Smooth muscle cell (in vitro differentiated cells): ENCODE results near the gene DRGX. TPM values are rescaled to one million over a fixed set of nuclear protein-coding genes. Genes with fewer than 3 reads are reported as not detected.

Source experiments
- DNase-seq: peaks from one replicate; lab custom pipeline; 2025; ENCODE audit not compliant: unreplicated experiment; lab: John Stamatoyannopoulos, UW
- H2AFZ ChIP-seq: fragments of 200-600 bp; sonication (generic); 2 replicates; pipeline ENCODE4 v1.6.0; 2016; ENCODE audit warnings: antibody characterized with exemption, low read depth, mild to moderate bottlenecking
- H3F3A ChIP-seq: fragments of 200-600 bp; sonication (generic); 2 replicates; pipeline ENCODE4 v1.6.0; 2017; ENCODE audit warnings: antibody characterized with exemption, low read depth
- H3K27ac ChIP-seq: fragments of 200-600 bp; sonication (generic); 2 replicates; pipeline ENCODE4 v1.5.1; 2016; ENCODE audit warnings: low read depth, mild to moderate bottlenecking
- H3K27me3 ChIP-seq: fragments of 200-600 bp; sonication (generic); 2 replicates; pipeline ENCODE4 v1.6.1; 2016; ENCODE audit warnings: low read depth, mild to moderate bottlenecking
- H3K36me3 ChIP-seq: fragments of 200-600 bp; sonication (generic); 2 replicates; pipeline ENCODE4 v1.5.1; 2016; ENCODE audit warnings: low read depth
- H3K4me1 ChIP-seq: fragments of 200-600 bp; sonication (generic); 2 replicates; pipeline ENCODE4 v1.5.1; 2016; ENCODE audit warnings: low read depth
- H3K4me2 ChIP-seq: fragments of 200-600 bp; sonication (generic); 2 replicates; pipeline ENCODE4 v1.6.0; 2016; ENCODE audit warnings: mild to moderate bottlenecking
- H3K4me3 ChIP-seq: fragments of 200-600 bp; sonication (generic); 2 replicates; pipeline ENCODE4 v1.5.1; 2016; ENCODE audit warnings: mild to moderate bottlenecking
- H3K79me2 ChIP-seq: fragments of 200-600 bp; sonication (generic); 2 replicates; pipeline ENCODE4 v1.6.0; 2016; ENCODE audit warnings: low read depth, mild to moderate bottlenecking
- H3K9ac ChIP-seq: fragments of 200-600 bp; sonication (generic); 2 replicates; pipeline ENCODE4 v1.6.0; 2016; ENCODE audit warnings: low read depth
- H3K9me3 ChIP-seq: fragments of 200-600 bp; sonication (generic); replicated peaks from 2 replicates; pipeline ENCODE4 v1.5.1; 2016; ENCODE audit warnings: low read depth
- H4K20me1 ChIP-seq: fragments of 200-600 bp; sonication (generic); 2 replicates; pipeline ENCODE4 v1.6.0; 2016; ENCODE audit warnings: low read depth
- CTCF ChIP-seq: fragments of 200-600 bp; sonication (generic); IDR thresholded peaks from 2 replicates; pipeline ENCODE4 v1.5.1; 2017; ENCODE audit warnings: borderline replicate concordance, mild to moderate bottlenecking, antibody characterized with exemption; ENCODE audit not compliant: insufficient read depth, poor library complexity, severe bottlenecking
- WGBS: methylation state at CpG from one replicate; pipeline ENCODE4 v1.1.7; 2016; ENCODE audit warnings: low lambda C conversion rate; 5-methylcytosine and 5-hydroxymethylcytosine counted together
- polyA plus RNA-seq: library from polyadenylated mRNA; unstranded; fragments of >200 nt; fragmentation: Nextera tagmentation; extraction: Ambion mirVana; gene quantifications from 2 replicates; pipeline ENCODE4 v1.2.1, GENCODE V29; 2016
- total RNA-seq: library from RNA; depleted of rRNA; stranded (reverse); fragments of >200 nt; gene quantifications from 2 replicates; pipeline ENCODE4 v1.2.3, GENCODE V29; 2014

The DRGX gene
- total and polyA plus RNA-seq, 2 experiments from 2014 or later = not detected

- Histone ChIP-seq H3F3A (no peaks in the 10 kb centered on the region), H3K79me2 (no peaks in the 10 kb centered on the region), H3K9ac (no peak overlapping the region), H3K4me1 (no peaks in the 10 kb centered on the region), H4K20me1 (no peaks in the 10 kb centered on the region), H3K4me3 (no peak overlapping the region), H3K4me2 (no peak overlapping the region), H3K27me3 (no peaks in the 10 kb centered on the region), H3K27ac (no peak overlapping the region), H3K36me3 (no peaks in the 10 kb centered on the region), H2AFZ (no peak overlapping the region), H3K9me3 (no peaks in the 10 kb centered on the region)
- WGBS = 40% methylated on average over 12 of the region's 13 CpGs
- TF ChIP-seq CTCF = no peak
- no peak for DNase-seq
Measured at GRCh38 chr10:49359349-49360270, 36.3 kb downstream of the DRGX start.

DNA sequence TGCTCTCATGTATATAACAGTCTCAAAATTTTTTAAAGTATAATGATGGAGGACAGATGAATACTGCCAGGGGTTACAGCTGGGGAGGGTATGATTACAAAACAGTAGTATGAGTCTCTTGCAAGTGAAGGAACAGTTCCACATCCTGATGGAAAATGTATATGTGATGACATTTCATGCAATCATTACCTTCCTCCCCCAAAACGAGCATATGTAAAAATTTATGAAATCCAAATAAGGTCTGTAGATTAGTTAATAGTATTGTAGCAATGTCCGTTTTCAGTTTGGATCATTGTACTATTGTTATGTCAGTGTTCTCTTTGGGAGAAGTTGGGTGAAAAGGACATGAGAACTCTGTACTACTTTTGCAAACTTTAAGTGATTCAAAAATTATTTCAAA lies 38.0 kb downstream of the DRGX start:
- no peaks in the 10 kb centered on the region for H3F3A ChIP-seq
- no peaks in the 10 kb centered on the region for H3K36me3 ChIP-seq
- H3K79me2 ChIP-seq = no peaks in the 10 kb centered on the region
- no peak overlapping the region for H3K4me3 ChIP-seq
- WGBS = 81% methylated on average over 2 of the region's 2 CpGs
- no peaks in the 10 kb centered on the region for H4K20me1 ChIP-seq
- no peak overlapping the region for H3K27ac ChIP-seq
- no peak overlapping the region for H3K9ac ChIP-seq
- H3K9me3 ChIP-seq = no peaks in the 10 kb centered on the region
- H3K4me1 ChIP-seq = no peaks in the 10 kb centered on the region
- no peak overlapping the region for H3K4me2 ChIP-seq
- no peak overlapping the region for H2AFZ ChIP-seq
- H3K27me3 ChIP-seq = no peaks in the 10 kb centered on the region
- TF ChIP-seq CTCF = no peak
- DNase-seq = no peak

GRCh38 chr10:49356944-49357343 lies 38.9 kb downstream of the DRGX start:
- H3K27me3 ChIP-seq = no peaks in the 10 kb centered on the region
- no peak overlapping the region for H2AFZ ChIP-seq
- H3K9ac ChIP-seq = no peak overlapping the region
- no peak overlapping the region for H3K4me3 ChIP-seq
- no peaks in the 10 kb centered on the region for H3K9me3 ChIP-seq
- H4K20me1 ChIP-seq = no peaks in the 10 kb centered on the region
- no peaks in the 10 kb centered on the region for H3K4me1 ChIP-seq
- H3K36me3 ChIP-seq = no peaks in the 10 kb centered on the region
- DNase-seq = no peak
- H3F3A ChIP-seq = no peaks in the 10 kb centered on the region
- no peaks in the 10 kb centered on the region for H3K79me2 ChIP-seq
- 88% methylated on average over 1 of the region's 1 CpG for WGBS
- H3K4me2 ChIP-seq = no peak overlapping the region
- no peak overlapping the region for H3K27ac ChIP-seq
- no peak for TF ChIP-seq CTCF

DNA sequence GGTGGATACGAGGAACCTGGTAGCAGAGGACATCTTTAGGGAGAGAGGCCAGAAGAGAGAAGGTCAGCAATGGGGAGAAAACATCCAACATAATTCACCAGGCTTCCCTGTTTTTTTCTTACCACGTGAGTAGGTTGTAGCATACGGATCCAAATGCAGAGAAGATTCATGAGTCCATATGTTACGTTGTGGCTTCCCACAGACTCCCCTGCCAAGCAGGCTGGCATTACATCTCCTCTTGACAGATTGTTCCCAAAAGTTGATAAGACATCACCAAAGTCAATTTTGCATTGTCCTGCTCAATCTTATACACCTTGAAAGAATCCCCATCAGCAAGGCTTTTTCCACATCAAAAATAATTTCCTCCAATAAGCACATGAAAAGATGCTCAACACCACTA lies 39.7 kb downstream of the DRGX start:
- no peaks in the 10 kb centered on the region for H3K79me2 ChIP-seq
- no peak overlapping the region for H2AFZ ChIP-seq
- H3F3A ChIP-seq = no peaks in the 10 kb centered on the region
- no peak overlapping the region for H3K4me3 ChIP-seq
- no peaks in the 10 kb centered on the region for H3K27me3 ChIP-seq
- no peak overlapping the region for H3K9ac ChIP-seq
- WGBS = 86% methylated on average over 4 of the region's 4 CpGs
- no peak for TF ChIP-seq CTCF
- H3K4me1 ChIP-seq = no peaks in the 10 kb centered on the region
- H3K27ac ChIP-seq = no peak overlapping the region
- no peak overlapping the region for H3K4me2 ChIP-seq
- H3K9me3 ChIP-seq = no peaks in the 10 kb centered on the region
- no peaks in the 10 kb centered on the region for H4K20me1 ChIP-seq
- no peak for DNase-seq
- no peaks in the 10 kb centered on the region for H3K36me3 ChIP-seq
